GM19035 (cell line): ENCODE results near the gene KLHL22.
"Not testable (repeated sequence)": the region's sequence is repeated elsewhere in the genome, so short reads cannot be mapped to it uniquely, and the experiment has no call there.

Experiments
- ATAC-seq: cut with Tn5 transposase; IDR thresholded peaks from one replicate; pipeline ENCODE4 v1.9.1; 2021; ENCODE audit not compliant: unreplicated experiment

Gene KLHL22

GRCh38 chr22:20523086-20523983 lies 27.7 kb upstream of the KLHL22 start:
- no peak for ATAC-seq

GRCh38 chr22:20522134-20523004 lies 26.8 kb upstream of the KLHL22 start:
- ATAC-seq: no peak

DNA sequence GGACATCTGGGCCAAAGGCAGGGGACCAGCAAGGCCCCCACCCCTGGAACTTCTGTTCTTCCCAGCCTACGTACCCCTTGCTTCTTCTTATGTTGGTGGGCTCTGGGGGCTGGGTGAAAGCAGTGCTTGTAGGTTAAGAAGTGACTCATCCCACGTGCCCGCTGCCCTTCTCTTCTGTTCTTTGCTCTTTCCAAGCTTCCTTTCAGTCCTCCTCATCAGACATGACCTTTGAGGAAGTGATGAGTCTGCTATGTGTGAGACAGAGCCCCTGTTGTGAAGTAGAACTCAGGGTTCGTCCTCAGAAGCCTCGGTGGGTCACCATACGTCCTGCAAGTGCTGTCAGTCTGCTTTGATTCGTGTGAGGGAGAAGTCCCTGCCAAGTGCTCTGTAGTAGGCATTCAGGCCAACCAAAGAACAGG lies 24.5 kb upstream of the KLHL22 start:
- ATAC-seq: no peak

- no peak for ATAC-seq
Measured at GRCh38 chr22:20519558-20519957, 24.0 kb upstream of the KLHL22 start.

DNA sequence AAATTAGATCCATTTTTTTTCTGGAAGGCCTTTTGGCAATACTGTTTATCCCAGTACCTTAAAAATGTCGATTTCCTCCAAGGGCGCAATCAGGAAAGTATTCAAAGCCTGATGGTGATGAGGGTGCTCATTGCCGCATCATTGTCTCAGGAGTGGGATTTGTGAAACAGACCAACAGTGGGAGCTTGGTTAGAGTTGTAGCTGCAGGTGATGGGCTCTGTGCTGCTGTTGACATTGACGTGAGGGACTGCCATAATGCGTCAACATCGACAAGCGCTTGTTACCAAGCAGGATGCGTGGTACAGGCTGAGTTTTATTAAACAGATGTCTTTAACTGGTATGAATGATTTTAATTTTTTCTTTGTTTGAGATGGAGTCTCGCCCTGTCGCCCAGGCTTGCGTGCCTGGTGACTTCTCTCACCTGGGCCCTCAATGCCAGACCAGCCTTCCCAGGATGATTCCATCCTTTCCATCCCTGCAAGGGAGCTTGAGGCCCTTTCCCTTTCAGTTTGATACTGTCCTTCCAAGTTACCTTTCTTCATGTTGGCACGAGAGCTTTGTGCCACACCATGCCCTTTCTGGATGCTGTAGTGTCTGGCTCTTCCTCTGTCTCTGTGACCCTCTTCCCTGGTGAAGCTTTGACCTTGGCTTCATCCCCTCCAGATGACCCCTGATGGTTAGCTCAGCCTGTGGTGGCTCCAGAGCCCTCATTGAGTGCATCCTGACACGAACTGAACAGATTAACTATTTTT lies 22.4 kb upstream of the KLHL22 start:
- no peak for ATAC-seq

DNA sequence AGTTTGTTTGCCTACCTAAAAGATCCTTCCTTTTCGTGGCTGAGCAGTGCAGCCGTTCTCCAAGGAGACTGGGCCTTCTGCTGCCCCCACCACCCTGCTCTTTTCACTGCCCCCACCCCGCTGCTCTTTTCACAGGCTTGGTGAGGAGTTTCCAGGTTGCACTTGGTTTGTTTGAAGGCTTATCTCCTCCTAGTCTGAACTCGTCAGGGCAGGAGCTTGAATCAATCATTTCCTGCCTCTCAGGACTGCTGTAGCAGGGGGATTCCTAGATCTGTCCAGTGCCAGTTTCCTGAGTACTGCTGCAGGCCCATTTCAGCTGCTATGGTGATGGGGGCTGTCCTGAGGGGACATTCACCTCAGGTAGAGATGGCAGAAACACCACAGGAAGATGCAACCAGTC lies 21.8 kb upstream of the KLHL22 start:
- no peak for ATAC-seq

- no peak for ATAC-seq
Measured at GRCh38 chr22:20516399-20516798, 20.8 kb upstream of the KLHL22 start.

DNA sequence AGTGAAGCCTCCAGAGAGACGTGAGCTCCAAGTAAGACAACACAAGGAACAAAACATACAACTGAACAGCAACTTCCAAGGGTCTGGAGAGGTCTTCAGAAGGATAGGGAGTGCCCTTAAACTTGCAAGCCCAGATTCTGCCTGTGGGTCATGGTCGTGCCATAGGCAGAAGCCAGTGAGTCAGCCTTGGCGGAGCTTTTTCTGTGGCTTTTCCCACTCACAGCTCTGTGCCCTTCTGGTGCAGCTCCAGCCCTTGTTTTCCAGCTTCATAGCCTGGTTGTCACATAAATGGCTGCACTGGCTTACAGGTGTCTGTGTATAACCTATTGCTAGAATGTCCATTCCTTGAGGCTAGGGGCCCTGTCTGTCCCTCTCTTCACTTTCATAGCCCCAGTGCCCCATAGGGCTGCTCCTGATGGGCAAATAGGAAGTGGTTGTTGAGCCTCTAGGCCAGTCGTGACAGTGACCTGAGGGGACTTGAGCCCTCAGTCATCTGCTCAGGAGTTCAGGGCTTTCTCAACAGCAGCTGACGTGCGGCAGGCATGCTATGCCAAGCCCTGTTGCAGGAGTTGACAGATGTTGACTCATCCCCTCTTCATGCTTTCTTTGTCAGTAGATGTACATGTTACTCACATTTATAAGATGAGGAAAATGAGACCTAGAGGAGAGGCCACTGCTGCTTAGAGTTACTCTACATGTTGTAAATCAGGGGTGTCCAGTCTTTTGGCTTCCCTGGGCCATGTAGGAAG lies 19.2 kb upstream of the KLHL22 start:
- ATAC-seq: no peak

- no peak for ATAC-seq
Measured at GRCh38 chr22:20511578-20512229, 16.1 kb upstream of the KLHL22 start.

DNA sequence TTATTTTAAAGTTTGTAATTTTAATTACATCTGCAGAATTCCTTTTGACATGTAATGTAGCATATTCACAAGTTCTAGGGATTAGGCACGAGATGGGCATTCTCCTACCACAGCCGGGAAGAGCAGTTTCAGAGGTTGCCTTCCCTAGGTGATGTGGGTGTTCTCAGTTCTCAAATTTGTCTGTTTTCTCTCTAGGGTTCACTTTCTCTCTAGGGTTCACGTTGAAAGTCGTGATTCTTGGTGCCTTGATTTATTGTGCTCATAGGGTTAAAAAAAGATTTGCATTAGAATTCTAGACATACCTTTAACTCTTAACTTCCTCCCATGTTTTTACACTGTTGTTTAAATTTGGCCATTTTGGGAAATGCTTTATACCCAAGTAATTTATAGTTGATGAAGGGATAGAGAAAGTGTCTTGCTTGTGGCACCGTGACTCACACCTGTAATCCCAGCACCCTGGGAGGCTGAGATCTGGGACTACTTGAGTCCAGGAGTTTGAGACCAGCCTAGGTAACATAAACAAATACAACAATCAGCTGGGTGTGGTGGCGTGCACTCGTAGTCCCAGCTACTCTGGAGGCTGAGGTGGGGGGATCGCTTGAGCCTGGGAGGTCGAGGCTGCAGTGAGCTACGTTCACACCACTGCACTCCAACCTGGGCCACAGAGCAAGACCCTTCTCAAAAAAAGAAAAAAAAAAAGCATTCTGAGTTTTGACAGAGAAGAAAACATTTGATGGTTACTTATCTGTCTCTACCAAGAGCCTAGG lies 15.4 kb upstream of the KLHL22 start:
- ATAC-seq: no peak

GRCh38 chr22:20509344-20510047 lies 13.9 kb upstream of the KLHL22 start:
- ATAC-seq: no peak

GRCh38 chr22:20508815-20509271 lies 13.2 kb upstream of the KLHL22 start:
- ATAC-seq: no peak

- not testable (repeated sequence) for ATAC-seq
Measured at GRCh38 chr22:20508067-20508755, 12.6 kb upstream of the KLHL22 start.

DNA sequence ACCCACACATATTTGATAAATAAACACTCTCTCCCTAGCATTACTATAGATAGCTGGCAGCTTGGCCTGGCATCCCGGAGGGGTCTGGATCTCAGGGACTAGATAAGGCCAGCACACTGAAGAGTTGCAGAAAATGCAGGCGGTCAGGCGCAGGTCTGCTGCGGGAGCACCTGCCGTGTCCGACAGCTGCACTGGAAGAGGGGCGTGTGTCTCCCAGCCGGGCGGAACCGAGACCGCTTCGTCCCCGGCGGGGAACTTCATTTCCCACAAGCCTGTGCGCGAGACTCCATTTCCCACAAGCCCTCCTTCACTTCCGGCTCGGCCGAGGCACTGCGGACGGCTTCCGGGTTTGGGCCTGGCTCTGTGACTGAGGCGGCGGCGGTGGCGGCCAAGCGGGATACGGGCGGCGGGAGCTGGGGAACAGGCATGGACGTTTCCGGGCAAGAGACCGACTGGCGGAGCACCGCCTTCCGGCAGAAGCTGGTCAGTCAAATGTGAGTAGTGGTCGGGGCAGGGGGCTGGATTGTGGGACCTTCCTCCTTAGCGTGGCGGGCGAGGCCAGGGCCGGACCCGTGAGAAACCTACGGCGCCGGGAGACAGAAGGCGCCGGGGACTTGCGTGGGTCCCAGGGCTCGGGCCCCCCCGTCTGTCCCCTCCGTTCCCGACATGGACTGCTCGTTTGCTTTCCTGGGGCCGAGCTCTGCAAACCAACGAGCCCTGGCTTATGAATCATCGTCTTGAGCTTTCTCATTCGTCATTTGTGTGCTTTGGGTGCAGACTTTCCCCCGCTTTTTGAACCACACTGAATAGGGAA lies 11.9 kb upstream of the KLHL22 start, which contains the start of gene MED15:
TSS of gene MED15 (plus strand) at position 358 of the 814 bp plus-strand sequence. CDS start at position 427, 69 bp downstream.
- peak; percentile 85 for ATAC-seq

GRCh38 chr22:20506543-20507252 lies 11.1 kb upstream of the KLHL22 start:
- ATAC-seq: no peak

GRCh38 chr22:20504293-20504922 lies 8.8 kb upstream of the KLHL22 start:
- ATAC-seq: not testable (repeated sequence)
